Breast epithelium (tissue), 3 donors: ENCODE results near the gene GRP.

Source experiments
- POLR2A ChIP-seq: fragments of 450-650 bp; IDR thresholded peaks from one replicate; pipeline ENCODE4 v1.6.1; 2016; ENCODE audit warnings: antibody characterized with exemption, mild to moderate bottlenecking, moderate library complexity
- POLR2AphosphoS5 ChIP-seq, 3 donors: sonication (generic); formaldehyde crosslinking; IDR thresholded peaks; one replicate each; pipeline ENCODE4 v1.6.1; 2017; ENCODE audit warnings: antibody characterized with exemption in 3 of 3
- TF ChIP-seq, protein P1 (sequence below), 3 donors: fragments of 450-650 bp; IDR thresholded peaks; one replicate each; pipeline ENCODE4 v1.5.1; 2016 to 2017; ENCODE audit warnings: antibody characterized with exemption in 3 of 3, mild to moderate bottlenecking in 3 of 3, moderate library complexity in 3 of 3

DNA sequence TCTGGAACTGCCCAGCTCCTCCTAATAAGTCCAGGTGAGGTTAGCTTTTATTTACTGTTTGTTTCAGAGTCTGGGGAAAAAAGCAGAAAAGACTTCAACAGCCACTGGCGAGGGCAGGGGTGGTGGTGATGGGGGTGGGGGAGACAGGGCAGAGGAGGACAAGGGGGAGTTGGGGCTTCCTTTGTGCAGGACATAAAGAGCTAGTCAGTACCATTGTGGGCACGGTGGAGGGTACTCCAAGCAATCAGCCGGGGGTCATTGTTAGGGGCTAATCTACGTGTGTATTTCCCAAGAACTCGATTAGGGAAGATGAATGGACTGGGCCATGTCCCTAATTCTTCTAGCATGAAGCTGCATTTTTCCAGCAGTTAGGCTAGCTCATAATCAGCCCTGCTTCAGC lies 56.1 kb downstream of the GRP start:
- TF ChIP-seq, protein P1, sequence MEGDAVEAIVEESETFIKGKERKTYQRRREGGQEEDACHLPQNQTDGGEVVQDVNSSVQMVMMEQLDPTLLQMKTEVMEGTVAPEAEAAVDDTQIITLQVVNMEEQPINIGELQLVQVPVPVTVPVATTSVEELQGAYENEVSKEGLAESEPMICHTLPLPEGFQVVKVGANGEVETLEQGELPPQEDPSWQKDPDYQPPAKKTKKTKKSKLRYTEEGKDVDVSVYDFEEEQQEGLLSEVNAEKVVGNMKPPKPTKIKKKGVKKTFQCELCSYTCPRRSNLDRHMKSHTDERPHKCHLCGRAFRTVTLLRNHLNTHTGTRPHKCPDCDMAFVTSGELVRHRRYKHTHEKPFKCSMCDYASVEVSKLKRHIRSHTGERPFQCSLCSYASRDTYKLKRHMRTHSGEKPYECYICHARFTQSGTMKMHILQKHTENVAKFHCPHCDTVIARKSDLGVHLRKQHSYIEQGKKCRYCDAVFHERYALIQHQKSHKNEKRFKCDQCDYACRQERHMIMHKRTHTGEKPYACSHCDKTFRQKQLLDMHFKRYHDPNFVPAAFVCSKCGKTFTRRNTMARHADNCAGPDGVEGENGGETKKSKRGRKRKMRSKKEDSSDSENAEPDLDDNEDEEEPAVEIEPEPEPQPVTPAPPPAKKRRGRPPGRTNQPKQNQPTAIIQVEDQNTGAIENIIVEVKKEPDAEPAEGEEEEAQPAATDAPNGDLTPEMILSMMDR (IDR thresholded peaks at IDR 0.05): no peak
- TF ChIP-seq POLR2AphosphoS5 (IDR thresholded peaks at IDR 0.05): no peak
- no peak for TF ChIP-seq POLR2A
